ENCODE results near the gene PON2. TPM values are rescaled to one million over a fixed set of nuclear protein-coding genes. Genes with fewer than 3 reads are reported as not detected.
A peak's percentile ranks its signal among the peaks of the same experiment; 100 is the strongest.

PON2 gene
- total and polyA plus RNA-seq, 8 donors: 192 to 511 (median 294) TPM

DNA sequence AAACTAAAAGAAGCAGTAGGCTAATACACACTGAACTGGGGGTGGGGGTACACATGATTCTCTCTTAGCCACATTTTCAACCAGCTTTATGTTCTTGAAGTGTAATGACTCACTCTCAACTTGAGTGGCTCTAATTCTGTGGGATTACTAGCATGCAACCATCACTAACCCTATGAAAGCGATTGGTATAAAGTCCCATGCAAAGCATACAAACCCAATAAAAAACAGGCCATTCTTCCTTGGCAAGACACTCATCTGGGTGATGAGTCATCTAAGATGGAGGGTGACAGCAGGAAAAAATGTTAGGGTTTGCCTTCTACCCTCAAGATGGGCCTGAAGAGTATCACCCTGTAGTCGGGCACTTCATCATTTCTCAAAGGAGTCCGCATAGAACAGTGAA is 23.8 kb downstream of the PON2 start:
- intact Hi-C loops (cut with DNase I): no loop called here
- ATAC-seq (peak; percentile 47), DNase-seq (no peak)
- Histone ChIP-seq H3K4me3 (no peak overlapping the region), H3K9me3 (no peaks in the 10 kb centered on the region), H3K27ac (no peak overlapping the region), H3K4me1 (no peaks in the 10 kb centered on the region), H3K36me3 (peaks cover 0 to 55% of the 10 kb centered on the region in 2 donors), H3K27me3 (no peaks in the 10 kb centered on the region)
- TF ChIP-seq, protein P1, sequence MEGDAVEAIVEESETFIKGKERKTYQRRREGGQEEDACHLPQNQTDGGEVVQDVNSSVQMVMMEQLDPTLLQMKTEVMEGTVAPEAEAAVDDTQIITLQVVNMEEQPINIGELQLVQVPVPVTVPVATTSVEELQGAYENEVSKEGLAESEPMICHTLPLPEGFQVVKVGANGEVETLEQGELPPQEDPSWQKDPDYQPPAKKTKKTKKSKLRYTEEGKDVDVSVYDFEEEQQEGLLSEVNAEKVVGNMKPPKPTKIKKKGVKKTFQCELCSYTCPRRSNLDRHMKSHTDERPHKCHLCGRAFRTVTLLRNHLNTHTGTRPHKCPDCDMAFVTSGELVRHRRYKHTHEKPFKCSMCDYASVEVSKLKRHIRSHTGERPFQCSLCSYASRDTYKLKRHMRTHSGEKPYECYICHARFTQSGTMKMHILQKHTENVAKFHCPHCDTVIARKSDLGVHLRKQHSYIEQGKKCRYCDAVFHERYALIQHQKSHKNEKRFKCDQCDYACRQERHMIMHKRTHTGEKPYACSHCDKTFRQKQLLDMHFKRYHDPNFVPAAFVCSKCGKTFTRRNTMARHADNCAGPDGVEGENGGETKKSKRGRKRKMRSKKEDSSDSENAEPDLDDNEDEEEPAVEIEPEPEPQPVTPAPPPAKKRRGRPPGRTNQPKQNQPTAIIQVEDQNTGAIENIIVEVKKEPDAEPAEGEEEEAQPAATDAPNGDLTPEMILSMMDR (IDR thresholded peaks at IDR 0.05): no peak

DNA sequence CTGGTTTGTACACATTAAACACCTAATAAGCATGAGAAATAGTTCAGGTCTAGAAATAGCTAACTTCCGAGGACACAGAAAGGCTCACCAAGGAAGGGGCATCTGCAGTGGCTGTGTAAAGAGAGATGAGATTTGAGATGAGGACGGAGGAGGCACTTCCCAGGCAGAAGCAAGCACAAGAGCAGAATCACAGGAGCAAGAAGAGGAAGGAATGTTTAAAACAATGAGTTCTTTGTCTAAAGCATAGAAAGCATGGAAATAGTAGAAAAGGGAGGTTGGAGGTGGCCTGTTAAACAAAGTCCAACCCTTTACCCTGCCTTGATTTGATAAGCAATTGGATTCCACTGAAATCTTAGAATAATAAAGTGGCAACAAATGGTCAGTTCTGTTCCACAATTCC is 27.1 kb downstream of the PON2 start:
- TF ChIP-seq, protein P1 (IDR thresholded peaks at IDR 0.05): no peak
- Histone ChIP-seq H3K9me3 (no peaks in the 10 kb centered on the region), H3K4me1 (no peaks in the 10 kb centered on the region), H3K27ac (no peak overlapping the region), H3K4me3 (no peak overlapping the region), H3K36me3 (peaks cover 0 to 69% of the 10 kb centered on the region in 2 donors), H3K27me3 (no peaks in the 10 kb centered on the region)
- ATAC-seq: no peak
- no peak for DNase-seq
- intact Hi-C loops (cut with DNase I): no loop called here

DNA sequence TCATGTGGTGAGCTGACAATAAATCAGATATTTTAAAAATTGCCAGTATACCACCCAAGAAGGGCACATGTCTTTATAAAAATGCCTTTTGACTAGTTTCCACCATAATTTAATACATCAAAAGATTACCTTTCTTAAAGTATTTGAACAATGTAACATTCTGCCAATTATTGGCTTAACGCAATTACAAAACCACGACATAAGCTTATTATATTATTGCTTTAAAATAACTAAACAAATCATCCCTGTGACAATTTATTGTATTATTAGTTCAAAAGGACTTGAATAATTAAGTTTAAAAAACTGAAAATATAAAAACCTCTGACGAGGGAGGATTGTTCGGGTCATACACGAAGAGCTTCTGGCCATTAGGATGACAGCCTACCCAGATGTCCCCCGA is 29.0 kb downstream of the PON2 start:
- intact Hi-C loops (cut with DNase I): no loop called here
- TF ChIP-seq, protein P1 (IDR thresholded peaks at IDR 0.05): no peak
- no peaks in the 10 kb centered on the region for H3K4me1 ChIP-seq
- DNase-seq (no peak), ATAC-seq (no peak)
- no peak overlapping the region for H3K4me3 ChIP-seq
- no peaks in the 10 kb centered on the region for H3K9me3 ChIP-seq
- H3K27ac ChIP-seq: no peak overlapping the region
- H3K27me3 ChIP-seq: no peaks in the 10 kb centered on the region
- peaks cover 0 to 54% of the 10 kb centered on the region in 2 donors for H3K36me3 ChIP-seq

DNA sequence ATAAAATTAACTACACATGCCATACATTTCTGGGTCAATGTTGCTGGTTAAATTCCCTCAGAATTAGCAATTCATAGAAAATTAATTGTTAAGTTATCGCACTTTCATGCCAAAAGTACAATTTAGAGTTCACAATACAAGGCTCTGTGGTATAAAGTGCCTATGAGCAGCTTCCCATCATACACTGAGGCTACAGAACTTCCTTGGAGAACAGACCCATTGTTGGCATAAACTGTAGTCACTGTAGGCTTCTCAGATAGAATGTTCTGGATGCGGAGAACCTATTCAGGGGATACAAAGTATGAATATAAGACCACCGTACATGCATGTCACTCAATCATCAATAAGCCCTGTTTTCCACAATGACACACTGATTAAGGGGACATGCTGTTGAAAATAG is 29.6 kb downstream of the PON2 start:
- Histone ChIP-seq H3K4me3 (no peak overlapping the region), H3K27ac (no peak overlapping the region), H3K4me1 (no peaks in the 10 kb centered on the region), H3K27me3 (no peaks in the 10 kb centered on the region), H3K9me3 (no peaks in the 10 kb centered on the region), H3K36me3 (peaks cover 0 to 48% of the 10 kb centered on the region in 2 donors)
- TF ChIP-seq, protein P1 (IDR thresholded peaks at IDR 0.05): no peak
- ATAC-seq (no peak), DNase-seq (no peak)
- intact Hi-C loops (cut with DNase I): no loop called here

DNA sequence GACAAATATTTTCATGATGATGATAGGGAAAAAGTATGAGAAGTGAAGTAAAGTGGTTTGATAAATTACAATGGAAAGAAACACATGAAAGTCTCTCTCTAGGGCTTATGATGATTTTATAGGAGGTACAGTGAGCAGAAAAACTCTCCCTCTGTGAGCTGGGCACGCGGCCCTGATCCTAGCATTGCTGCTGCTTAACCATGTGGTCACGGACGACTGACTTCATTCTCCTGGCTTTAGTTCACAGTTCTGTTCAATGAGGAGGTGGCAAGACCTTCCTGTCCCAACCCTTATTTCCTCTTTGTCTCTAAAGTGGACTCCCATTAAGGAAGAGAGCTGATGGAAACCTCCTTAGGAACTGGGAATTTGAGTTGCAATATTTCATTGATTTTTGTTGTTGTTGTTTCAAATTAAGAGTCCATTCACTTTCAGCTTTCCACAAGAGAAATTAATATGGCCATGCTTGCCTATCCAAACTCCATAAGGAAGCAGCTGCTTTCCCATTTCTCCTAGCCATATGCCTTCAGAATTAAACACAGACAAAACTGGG is 30.4 kb downstream of the PON2 start:
- H3K27ac ChIP-seq: peak overlapping the region; percentile 14 to 18
- peaks cover 0 to 42% of the 10 kb centered on the region in 2 donors for H3K36me3 ChIP-seq
- H3K4me3 ChIP-seq: no peak overlapping the region
- no peaks in the 10 kb centered on the region for H3K9me3 ChIP-seq
- ATAC-seq (peak; percentile 40), DNase-seq (peak in 3 of 4 donors; percentile 23 to 46 (median 34))
- H3K27me3 ChIP-seq: no peaks in the 10 kb centered on the region
- intact Hi-C loops (cut with DNase I): no loop called here
- H3K4me1 ChIP-seq: no peaks in the 10 kb centered on the region
- TF ChIP-seq, protein P1 (IDR thresholded peaks at IDR 0.05): no peak
